ENCODE results near the gene CLPTM1L.

DNA sequence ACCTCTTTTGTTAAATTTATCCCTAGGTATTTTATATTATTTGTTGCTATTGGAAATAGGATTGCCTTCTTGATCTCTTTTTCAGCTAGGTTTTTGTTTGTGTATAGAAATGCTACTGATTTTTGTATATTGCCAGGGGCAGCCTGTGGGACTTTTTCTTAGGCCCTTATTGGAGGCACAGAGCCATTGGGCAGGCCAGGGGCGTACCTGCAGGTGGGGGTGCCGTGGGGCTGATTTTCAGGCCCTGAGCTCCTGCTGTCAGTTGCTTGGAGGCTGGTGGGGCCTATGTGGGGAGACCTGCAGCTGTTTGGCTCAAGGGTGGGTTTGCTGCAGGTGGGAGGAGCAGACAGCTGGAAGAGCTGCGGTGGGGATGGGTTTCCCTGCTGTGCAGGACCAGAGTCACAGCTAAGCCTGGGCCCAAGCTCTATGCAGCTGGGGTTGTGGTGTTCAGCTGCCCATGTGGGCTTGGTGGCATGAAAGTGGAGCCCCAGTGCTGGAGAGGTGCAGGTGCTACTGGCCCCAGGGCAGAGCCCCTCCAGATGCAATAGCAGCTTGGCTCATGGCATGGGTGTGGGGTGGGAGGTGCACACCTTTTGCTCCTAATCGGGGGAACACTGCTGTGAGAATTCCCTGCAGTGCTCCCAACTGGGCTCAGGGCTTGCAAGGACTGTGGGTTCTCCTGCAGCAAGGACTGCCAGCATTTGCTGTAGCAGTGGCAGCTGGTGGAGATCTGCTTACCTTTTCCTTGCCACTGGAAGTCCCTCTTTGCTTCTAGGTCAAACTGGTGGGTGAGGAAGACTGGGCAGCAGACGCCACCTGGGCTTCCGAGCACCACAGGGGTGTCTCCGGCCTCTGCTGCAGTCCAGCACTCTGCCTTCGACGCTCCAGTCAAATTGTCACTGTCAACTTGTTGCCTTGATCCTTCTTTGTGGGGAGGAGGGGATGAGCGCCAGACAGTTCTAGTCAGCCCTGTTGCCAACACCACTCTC, 7.6 kb upstream of the CLPTM1L start:
- TF ChIP-seq POLR2A (IDR thresholded peaks at IDR 0.05; ENCODE audit: low read length) (no peak), GATA1 (IDR thresholded peaks at IDR 0.05; ENCODE audit: low read depth, low read length) (no peak)
